ENCODE results near the gene DNAJC1. TPM values are rescaled to one million over a fixed set of nuclear protein-coding genes. Genes with fewer than 3 reads are reported as not detected.

The DNAJC1 gene
- total RNA-seq, 1 experiment from 2014 or later: 57.8 TPM

DNA sequence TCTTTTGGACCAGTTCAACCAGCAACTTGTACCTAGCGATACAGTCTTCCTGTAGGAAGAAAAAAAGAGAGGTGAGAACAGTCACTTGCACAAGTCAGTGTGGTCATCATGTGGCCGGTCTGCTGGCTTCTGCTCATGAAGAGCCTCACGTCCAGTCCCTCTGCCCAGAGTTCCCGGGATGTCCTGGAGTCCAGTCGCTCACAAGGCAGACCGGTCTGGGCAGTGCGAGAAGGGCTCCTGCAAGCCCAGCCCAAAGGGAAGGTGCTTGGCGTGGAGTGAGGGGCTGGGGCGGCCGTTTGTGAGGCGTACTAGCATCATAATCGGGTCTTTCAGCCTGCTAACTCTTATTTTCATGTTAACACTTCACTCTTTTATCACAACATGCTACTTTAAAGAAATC lies 246.8 kb downstream of the DNAJC1 start:
- intact Hi-C loops (cut with micrococcal nuclease): no loop called here
- CTCF ChIA-PET: no interaction called here
- POLR2A ChIA-PET: interaction anchor here (0.8 to 1.2 kb wide), 2 partner anchors 11 to 19 kb away, joined by 3 to 5 read pairs; no protein-coding TSS in a partner anchor
- H3K4me1 Mint-ChIP-seq (ENCODE audit: insufficient read depth, unreplicated experiment): no peaks in the 10 kb centered on the region
- H3K4me3 Mint-ChIP-seq (ENCODE audit: unreplicated experiment): no peak overlapping the region
- no peaks in the 10 kb centered on the region for H3K27me3 Mint-ChIP-seq (ENCODE audit: insufficient read depth, unreplicated experiment)
- TF ChIP-seq, protein P1, sequence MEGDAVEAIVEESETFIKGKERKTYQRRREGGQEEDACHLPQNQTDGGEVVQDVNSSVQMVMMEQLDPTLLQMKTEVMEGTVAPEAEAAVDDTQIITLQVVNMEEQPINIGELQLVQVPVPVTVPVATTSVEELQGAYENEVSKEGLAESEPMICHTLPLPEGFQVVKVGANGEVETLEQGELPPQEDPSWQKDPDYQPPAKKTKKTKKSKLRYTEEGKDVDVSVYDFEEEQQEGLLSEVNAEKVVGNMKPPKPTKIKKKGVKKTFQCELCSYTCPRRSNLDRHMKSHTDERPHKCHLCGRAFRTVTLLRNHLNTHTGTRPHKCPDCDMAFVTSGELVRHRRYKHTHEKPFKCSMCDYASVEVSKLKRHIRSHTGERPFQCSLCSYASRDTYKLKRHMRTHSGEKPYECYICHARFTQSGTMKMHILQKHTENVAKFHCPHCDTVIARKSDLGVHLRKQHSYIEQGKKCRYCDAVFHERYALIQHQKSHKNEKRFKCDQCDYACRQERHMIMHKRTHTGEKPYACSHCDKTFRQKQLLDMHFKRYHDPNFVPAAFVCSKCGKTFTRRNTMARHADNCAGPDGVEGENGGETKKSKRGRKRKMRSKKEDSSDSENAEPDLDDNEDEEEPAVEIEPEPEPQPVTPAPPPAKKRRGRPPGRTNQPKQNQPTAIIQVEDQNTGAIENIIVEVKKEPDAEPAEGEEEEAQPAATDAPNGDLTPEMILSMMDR (IDR thresholded peaks at IDR 0.05; ENCODE audit: unreplicated experiment): no peak
- no peak for DNase-seq (ENCODE audit: unreplicated experiment)
- H3K9me3 Mint-ChIP-seq (ENCODE audit: unreplicated experiment): no peaks in the 10 kb centered on the region
- peaks cover 6% of the 10 kb centered on the region for H3K36me3 Mint-ChIP-seq (ENCODE audit: insufficient read depth, unreplicated experiment)
- BruUV-seq (replicated peaks): no TSS peak
- no peak overlapping the region for H3K27ac Mint-ChIP-seq (ENCODE audit: low read depth, unreplicated experiment)

GRCh38 chr10:21754410-21755011 lies 249.0 kb downstream of the DNAJC1 start:
- no TSS peak for BruUV-seq (replicated peaks)
- no peak for DNase-seq (ENCODE audit: unreplicated experiment)
- Mint-ChIP-seq H3K36me3 (ENCODE audit: insufficient read depth, unreplicated experiment) (peaks cover 10% of the 10 kb centered on the region), H3K9me3 (ENCODE audit: unreplicated experiment) (no peaks in the 10 kb centered on the region), H3K4me1 (ENCODE audit: insufficient read depth, unreplicated experiment) (peaks cover 6% of the 10 kb centered on the region), H3K27me3 (ENCODE audit: insufficient read depth, unreplicated experiment) (no peaks in the 10 kb centered on the region), H3K27ac (ENCODE audit: low read depth, unreplicated experiment) (no peak overlapping the region), H3K4me3 (ENCODE audit: unreplicated experiment) (no peak overlapping the region)
- intact Hi-C loops (cut with micrococcal nuclease): no loop called here
- POLR2A ChIA-PET: interaction anchor here (0.6 to 0.7 kb wide), 2 partner anchors 51 to 1019 kb away, joined by 3 to 4 read pairs; no protein-coding TSS in a partner anchor
- CTCF ChIA-PET: no interaction called here
- TF ChIP-seq, protein P1 (IDR thresholded peaks at IDR 0.05; ENCODE audit: unreplicated experiment): no peak

- no peak for DNase-seq (ENCODE audit: unreplicated experiment)
- TF ChIP-seq, protein P1 (IDR thresholded peaks at IDR 0.05; ENCODE audit: unreplicated experiment): no peak
- Mint-ChIP-seq H3K27ac (ENCODE audit: low read depth, unreplicated experiment) (no peak overlapping the region), H3K36me3 (ENCODE audit: insufficient read depth, unreplicated experiment) (peaks cover 10% of the 10 kb centered on the region), H3K4me3 (ENCODE audit: unreplicated experiment) (no peak overlapping the region), H3K27me3 (ENCODE audit: insufficient read depth, unreplicated experiment) (no peaks in the 10 kb centered on the region), H3K9me3 (ENCODE audit: unreplicated experiment) (no peaks in the 10 kb centered on the region), H3K4me1 (ENCODE audit: insufficient read depth, unreplicated experiment) (peaks cover 6% of the 10 kb centered on the region)
- ChIA-PET CTCF (no interaction called here), POLR2A (interaction anchor here (0.7 kb wide), 1 partner anchor 50 kb away, joined by 4 read pairs; no protein-coding TSS in a partner anchor)
- no TSS peak for BruUV-seq (replicated peaks)
- intact Hi-C loops (cut with micrococcal nuclease): no loop called here
Measured at GRCh38 chr10:21753497-21754270, 249.8 kb downstream of the DNAJC1 start.

All from MCF 10A (cell line).